Upper lobe of right lung (tissue), 1 donor: ENCODE measurements around the gene DPH6. TPM values are rescaled to one million over a fixed set of nuclear protein-coding genes. Genes with fewer than 3 reads are reported as not detected.

ENCODE experiments used
- ATAC-seq: fragments of 200-7000 bp; cut with Tn5 transposase; one replicate; pipeline ENCODE4 v1.9.1; 2020; ENCODE audit warnings: mild to moderate bottlenecking, moderate library complexity
- DNase-seq: peaks from one replicate; pipeline ENCODE4 v3.0.0-alpha.2; 2020
- H3K27ac ChIP-seq: fragments of 200-600 bp; one replicate; pipeline ENCODE4 v1.8.0; 2022
- H3K27me3 ChIP-seq: fragments of 200-600 bp; one replicate; pipeline ENCODE4 v1.8.0; 2022; ENCODE audit warnings: mild to moderate bottlenecking
- H3K36me3 ChIP-seq: fragments of 200-600 bp; one replicate; pipeline ENCODE4 v1.8.0; 2022
- H3K4me1 ChIP-seq: fragments of 200-600 bp; one replicate; pipeline ENCODE4 v1.8.0; 2022
- H3K4me3 ChIP-seq: fragments of 200-600 bp; one replicate; pipeline ENCODE4 v1.8.0; 2022; ENCODE audit warnings: mild to moderate bottlenecking
- H3K9me3 ChIP-seq: fragments of 200-600 bp; one replicate; pipeline ENCODE4 v1.8.0; 2022
- CTCF ChIP-seq: fragments of 200-600 bp; IDR thresholded peaks from one replicate; pipeline ENCODE4 v1.8.0; 2022; ENCODE audit warnings: antibody characterized with exemption
- intact Hi-C: fragments of 100-400 bp; cut with DNase I; formaldehyde crosslinking; loops from one replicate; pipeline ENCODE4 v1.11.0; 2022
- total RNA-seq: library from RNA; stranded (reverse); fragmentation: NEBNext Ultra II Directional; extraction: Animal tissue kit (Norgen Biotek cat#: 25700); gene quantifications from one replicate; pipeline ENCODE4 v1.2.1, GENCODE V29; 2021
- donor health status: DM: no; HTN: yes; CAD: no; lungs with severe emphysema.

Gene DPH6
- total RNA-seq, 1 donor from 2014 or later, result 15.8 TPM

- H3K27ac ChIP-seq, result no peak overlapping the region
- no peak overlapping the region for H3K4me3 ChIP-seq
- no peaks in the 10 kb centered on the region for H3K4me1 ChIP-seq
- no peak for ATAC-seq
- intact Hi-C loops, result no loop called here
- no peaks in the 10 kb centered on the region for H3K36me3 ChIP-seq
- DNase-seq, result no peak
- H3K9me3 ChIP-seq, result no peaks in the 10 kb centered on the region
- TF ChIP-seq CTCF, result no peak
- no peaks in the 10 kb centered on the region for H3K27me3 ChIP-seq
These were observed 37.9 kb downstream of the DPH6 start for GRCh38 chr15:35507932-35508638.

- Histone ChIP-seq H3K4me1 (no peaks in the 10 kb centered on the region), H3K27ac (no peak overlapping the region), H3K36me3 (no peaks in the 10 kb centered on the region), H3K9me3 (no peaks in the 10 kb centered on the region), H3K4me3 (no peak overlapping the region), H3K27me3 (no peaks in the 10 kb centered on the region)
- TF ChIP-seq CTCF, result no peak
- DNase-seq (no peak), ATAC-seq (no peak)
- intact Hi-C loops, result no loop called here
These were observed 39.6 kb downstream of the DPH6 start for GRCh38 chr15:35506272-35506870.

- ATAC-seq (no peak), DNase-seq (no peak)
- intact Hi-C loops, result no loop called here
- H3K4me3 ChIP-seq, result no peak overlapping the region
- no peaks in the 10 kb centered on the region for H3K4me1 ChIP-seq
- no peak for TF ChIP-seq CTCF
- no peaks in the 10 kb centered on the region for H3K27me3 ChIP-seq
- no peak overlapping the region for H3K27ac ChIP-seq
- no peaks in the 10 kb centered on the region for H3K36me3 ChIP-seq
- H3K9me3 ChIP-seq, result no peaks in the 10 kb centered on the region
These were observed 40.2 kb downstream of the DPH6 start for GRCh38 chr15:35505809-35506208.

GRCh38 chr15:35505141-35505540, 40.8 kb downstream of the DPH6 start:
- no peak for DNase-seq
- intact Hi-C loops, result no loop called here
- no peak for ATAC-seq
- H3K36me3 ChIP-seq, result no peaks in the 10 kb centered on the region
- H3K4me3 ChIP-seq, result no peak overlapping the region
- no peak overlapping the region for H3K27ac ChIP-seq
- no peaks in the 10 kb centered on the region for H3K27me3 ChIP-seq
- TF ChIP-seq CTCF, result no peak
- H3K4me1 ChIP-seq, result no peaks in the 10 kb centered on the region
- H3K9me3 ChIP-seq, result no peaks in the 10 kb centered on the region

- no peak for TF ChIP-seq CTCF
- no peaks in the 10 kb centered on the region for H3K36me3 ChIP-seq
- no peaks in the 10 kb centered on the region for H3K9me3 ChIP-seq
- no peaks in the 10 kb centered on the region for H3K27me3 ChIP-seq
- intact Hi-C loops, result no loop called here
- no peak for DNase-seq
- no peak overlapping the region for H3K27ac ChIP-seq
- no peak for ATAC-seq
- H3K4me1 ChIP-seq, result no peaks in the 10 kb centered on the region
- H3K4me3 ChIP-seq, result no peak overlapping the region
These were observed 46.2 kb downstream of the DPH6 start for GRCh38 chr15:35499723-35500122.
